ENCODE data around the gene APOBEC3B. TPM values are rescaled to one million over a fixed set of nuclear protein-coding genes. Genes with fewer than 3 reads are reported as not detected.
"Not testable (repeated sequence)": the region's sequence is repeated elsewhere in the genome, so short reads cannot be mapped to it uniquely, and the experiment has no call there.

APOBEC3B gene
- total and polyA plus RNA-seq, 2 donors (not counting 1 experiment from before 2014, with no cell fraction given), result 2.4 to 7.9 TPM

- H2AFZ ChIP-seq (ENCODE audit: insufficient read depth, low read depth, low read length, poor library complexity, severe bottlenecking), result peak within 1 kb of the TSS; percentile 84
- DNase-seq (peak; percentile 85), ATAC-seq (ENCODE audit: low read depth) (peak; percentile 96)
- intact Hi-C loops (cut with micrococcal nuclease), result loop anchor here (1.0 to 2.0 kb wide), 4 partner anchors 27 to 101 kb away; partner anchors contain the start of gene APOBEC3F
- Mint-ChIP-seq H3K4me1 (peaks cover 47% of the 10 kb centered on the region), H3K27me3 (no peaks in the 10 kb centered on the region), H3K27ac (peak within 1 kb of the TSS; percentile 87), H3K4me3 (peak within 1 kb of the TSS; percentile 96), H3K9me3 (ENCODE audit: insufficient read depth) (no peaks in the 10 kb centered on the region)
- peak within 1 kb of the TSS; percentile 71 for H3K9ac ChIP-seq (ENCODE audit: low read length)
- TF ChIP-seq CTCF (IDR thresholded peaks at IDR 0.05), result peak; percentile 23
- no peak for TF ChIP-seq EZH2 (IDR thresholded peaks at IDR 0.05; ENCODE audit: borderline replicate concordance, insufficient read depth, low read depth, low read length, poor library complexity, severe bottlenecking)
- peaks cover 76% of the 10 kb centered on the region for H3K79me2 ChIP-seq (ENCODE audit: control insufficient read depth, insufficient read depth, low read length)
- H3K9me3 ChIP-seq (ENCODE audit: control extremely low read depth in 1 of 3, control insufficient read depth in 2 of 3, insufficient read depth in 1 of 3, low read length in 2 of 3), result no peaks in the 10 kb centered on the region
- no peaks in the 10 kb centered on the region for H3K27me3 ChIP-seq (replicated peaks in 1 of 4; ENCODE audit: control extremely low read depth in 1 of 4, control insufficient read depth in 3 of 4, insufficient read depth in 4 of 4, low read length in 3 of 4)
- H3K4me1 ChIP-seq (ENCODE audit: control insufficient read depth in 2 of 2, insufficient read depth in 2 of 2, low read length in 2 of 2), result peaks cover 15 to 43% of the 10 kb centered on the region in 2 donors
- ChIA-PET CTCF (interaction anchor here (0.6 to 3.1 kb wide), 9 partner anchors 11 to 304 kb away, joined by 3 to 10 read pairs (median 5); no protein-coding TSS in a partner anchor), POLR2A (interaction anchor here (0.6 to 1.3 kb wide), 4 partner anchors 15 to 227 kb away, joined by 3 to 4 read pairs (median 3); no protein-coding TSS in a partner anchor)
- H3K4me3 ChIP-seq (ENCODE audit: control extremely low read depth in 1 of 5, extremely low read depth in 1 of 5, insufficient read depth in 1 of 5, low read depth in 2 of 5, low read length in 4 of 5), result peak within 1 kb of the TSS; percentile 38 to 88 (median 71)
- peak within 1 kb of the TSS; percentile 84 to 89 for H3K27ac ChIP-seq (ENCODE audit: low read length in 2 of 2)
- no peaks in the 10 kb centered on the region for H4K20me1 ChIP-seq (ENCODE audit: control insufficient read depth, insufficient read depth, low read length, poor library complexity, severe bottlenecking)
- peak within 1 kb of the TSS; percentile 78 for H3K4me2 ChIP-seq (replicated peaks; ENCODE audit: low read depth, low read length, poor library complexity, severe bottlenecking)
- peaks cover 0 to 19% of the 10 kb centered on the region in 2 experiments for H3K36me3 ChIP-seq (replicated peaks in 1 of 2; ENCODE audit: control extremely low read depth in 1 of 2, control insufficient read depth in 1 of 2, extremely low read depth in 1 of 2, insufficient read depth in 2 of 2, low read length in 1 of 2)
- 0% methylated on average over 16 of the region's 18 CpGs for WGBS (ENCODE audit: insufficient coverage)
Measured at GRCh38 chr22:39013942-39014722, 32.0 kb downstream of the APOBEC3B start, which contains the start of gene APOBEC3C. APOBEC3C (plus strand) TSS chr22:39014257; CDS start chr22:39014363, 106 bp downstream.

DNA sequence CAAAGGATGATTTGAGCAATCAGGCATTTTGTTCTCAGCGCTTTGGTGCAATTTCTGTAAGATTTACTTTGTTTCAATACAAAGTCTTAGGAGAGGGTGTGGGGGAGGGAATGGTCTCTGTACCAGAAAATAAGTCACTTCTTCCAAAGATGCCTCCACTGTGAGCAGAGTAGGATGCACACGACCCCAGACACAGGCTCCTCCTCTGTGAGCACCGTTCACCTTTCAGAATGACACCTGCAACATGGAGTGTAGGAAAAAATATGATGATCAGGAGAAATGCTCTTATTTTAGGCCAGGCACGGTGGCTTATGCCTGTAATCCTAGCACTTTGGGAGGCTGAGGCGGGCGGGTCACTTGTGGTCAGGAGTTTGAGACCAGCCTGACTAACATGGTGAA is 32.6 kb downstream of the APOBEC3B start:
- not testable (repeated sequence) for H3K9me3 ChIP-seq (ENCODE audit: control extremely low read depth in 1 of 3, control insufficient read depth in 2 of 3, insufficient read depth in 1 of 3, low read length in 2 of 3); ATAC-seq (ENCODE audit: low read depth); H3K9me3 Mint-ChIP-seq (ENCODE audit: insufficient read depth); H3K27me3 ChIP-seq (replicated peaks in 1 of 4; ENCODE audit: control extremely low read depth in 1 of 4, control insufficient read depth in 3 of 4, insufficient read depth in 4 of 4, low read length in 3 of 4); DNase-seq; H4K20me1 ChIP-seq (ENCODE audit: control insufficient read depth, insufficient read depth, low read length, poor library complexity, severe bottlenecking); H3K27me3 Mint-ChIP-seq
- Histone ChIP-seq H3K9ac (ENCODE audit: low read length) (peak overlapping the region; percentile 71), H3K36me3 (replicated peaks in 1 of 2; ENCODE audit: control extremely low read depth in 1 of 2, control insufficient read depth in 1 of 2, extremely low read depth in 1 of 2, insufficient read depth in 2 of 2, low read length in 1 of 2) (peaks cover 0 to 19% of the 10 kb centered on the region in 2 experiments), H3K4me3 (ENCODE audit: control extremely low read depth in 1 of 5, extremely low read depth in 1 of 5, insufficient read depth in 1 of 5, low read depth in 2 of 5, low read length in 4 of 5) (peak overlapping the region; percentile 38 to 88 (median 71)), H3K4me2 (replicated peaks; ENCODE audit: low read depth, low read length, poor library complexity, severe bottlenecking) (peak overlapping the region; percentile 78), H3K27ac (ENCODE audit: low read length in 2 of 2) (peak overlapping the region; percentile 84 to 89), H2AFZ (ENCODE audit: insufficient read depth, low read depth, low read length, poor library complexity, severe bottlenecking) (peak overlapping the region; percentile 84), H3K79me2 (ENCODE audit: control insufficient read depth, insufficient read depth, low read length) (peaks cover 73% of the 10 kb centered on the region), H3K4me1 (ENCODE audit: control insufficient read depth in 2 of 2, insufficient read depth in 2 of 2, low read length in 2 of 2) (peaks cover 15 to 43% of the 10 kb centered on the region in 2 donors)
- ChIA-PET POLR2A (interaction anchor here (0.7 to 1.3 kb wide), 3 partner anchors 14 to 227 kb away, joined by 3 to 4 read pairs (median 3); no protein-coding TSS in a partner anchor), CTCF (interaction anchor here (0.6 to 3.1 kb wide), 8 partner anchors 12 to 304 kb away, joined by 3 to 10 read pairs (median 5); no protein-coding TSS in a partner anchor)
- intact Hi-C loops (cut with micrococcal nuclease), result loop anchor here (1.0 to 2.0 kb wide), 4 partner anchors 26 to 100 kb away; partner anchors contain the start of gene APOBEC3F
- H3K4me1 Mint-ChIP-seq, result peaks cover 50% of the 10 kb centered on the region
- 60% methylated on average over 3 of the region's 6 CpGs for WGBS (ENCODE audit: insufficient coverage)
- H3K4me3 Mint-ChIP-seq, result peak overlapping the region; percentile 96
- peak overlapping the region; percentile 84 for H3K27ac Mint-ChIP-seq
